GM21528 (cell line): ENCODE results near the gene PNRC2.
A peak's percentile ranks its signal among the peaks of the same experiment; 100 is the strongest.

Experiments
- ATAC-seq: cut with Tn5 transposase; IDR thresholded peaks from one replicate; pipeline ENCODE4 v1.9.1; 2021; ENCODE audit warnings: mild to moderate bottlenecking, moderate library complexity; ENCODE audit not compliant: unreplicated experiment, low FRiP score

PNRC2 gene

GRCh38 chr1:23959461-23960290 is at the start of gene PNRC2:
TSS of gene PNRC2 (plus strand) at chr1:23959828. CDS start at chr1:23961458, 1,630 bp downstream.
- ATAC-seq = peak; percentile 72

DNA sequence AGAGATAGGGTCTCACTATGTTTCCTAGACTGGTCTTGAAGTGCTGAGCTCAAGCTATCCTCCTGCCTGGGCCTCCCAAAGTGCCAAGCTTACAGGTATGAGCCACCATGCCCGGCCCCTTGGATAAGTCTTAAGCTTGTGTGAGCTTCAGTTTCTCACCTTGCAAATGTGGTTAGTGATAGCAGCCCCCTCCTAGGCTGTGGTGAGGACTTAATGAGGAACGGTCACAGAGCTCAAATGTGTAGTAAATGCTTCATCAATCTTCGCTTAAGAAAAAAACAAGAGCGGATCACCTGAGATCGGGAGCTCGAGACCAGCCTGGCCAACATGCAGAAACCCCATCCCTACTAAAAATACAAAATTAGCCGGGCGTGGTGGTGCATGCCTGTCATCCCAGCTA is 49.5 kb upstream of the PNRC2 start:
- no peak for ATAC-seq

DNA sequence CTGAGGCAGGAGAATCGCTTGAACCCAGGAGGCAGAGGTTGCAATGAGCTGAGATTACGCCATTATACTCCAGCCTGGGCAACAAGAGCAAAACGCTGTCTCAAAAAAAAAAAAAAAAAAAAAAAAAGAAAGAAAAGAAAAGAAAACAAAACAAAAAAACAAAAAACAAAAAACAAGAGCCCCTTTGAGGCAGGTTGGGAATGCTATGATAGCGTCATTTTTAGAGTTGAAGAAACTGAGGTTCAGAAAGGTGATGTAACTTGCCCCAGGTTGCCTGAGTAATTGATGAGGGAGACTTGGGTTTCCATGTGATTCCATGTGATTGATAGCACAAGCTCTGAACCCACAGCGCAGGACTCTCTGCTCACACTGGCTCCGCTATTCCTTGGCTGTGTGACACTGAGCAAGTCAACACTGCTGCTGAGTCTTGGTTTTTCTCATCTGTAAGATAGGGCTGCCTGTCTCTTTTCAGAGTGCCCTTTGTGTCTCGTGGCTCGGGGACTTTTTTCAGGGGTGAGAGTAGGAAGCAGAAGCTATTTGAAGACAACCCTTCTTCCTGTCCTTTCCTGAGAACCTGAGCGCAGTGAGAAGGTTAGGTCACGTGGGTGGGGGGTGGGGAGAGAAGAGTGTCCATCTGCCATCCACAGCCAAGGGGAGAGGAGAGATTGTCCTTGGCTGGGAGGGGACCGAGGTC is 48.9 kb upstream of the PNRC2 start:
- no peak for ATAC-seq

DNA sequence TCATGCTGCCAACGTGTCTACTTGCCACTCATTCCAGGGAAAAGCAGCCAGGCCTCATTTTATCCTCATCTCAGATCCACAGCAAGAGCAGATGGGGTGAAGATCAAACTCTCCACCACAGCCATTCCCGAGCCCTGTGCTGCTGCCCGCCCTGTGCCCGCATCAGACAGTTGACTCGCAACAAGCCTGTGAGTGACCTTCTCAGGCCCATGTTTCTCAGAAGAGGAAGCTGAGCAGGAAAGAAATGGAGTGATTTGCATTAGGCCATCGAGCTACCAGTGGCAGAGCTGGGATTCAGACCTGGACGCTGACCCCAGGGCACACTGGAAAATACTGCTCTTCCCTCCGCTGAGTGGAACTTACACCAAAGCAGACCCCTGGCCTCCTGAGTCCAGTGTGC is 47.7 kb upstream of the PNRC2 start:
- ATAC-seq = no peak

GRCh38 chr1:23913212-23913880 is 46.3 kb upstream of the PNRC2 start, which contains the start of gene CNR2:
TSS of gene CNR2 (minus strand) at chr1:23913362. CDS start at chr1:23875617, 37,745 bp downstream.
- ATAC-seq = no peak

- ATAC-seq = no peak
Observed at GRCh38 chr1:23914921-23915320, 44.7 kb upstream of the PNRC2 start.

DNA sequence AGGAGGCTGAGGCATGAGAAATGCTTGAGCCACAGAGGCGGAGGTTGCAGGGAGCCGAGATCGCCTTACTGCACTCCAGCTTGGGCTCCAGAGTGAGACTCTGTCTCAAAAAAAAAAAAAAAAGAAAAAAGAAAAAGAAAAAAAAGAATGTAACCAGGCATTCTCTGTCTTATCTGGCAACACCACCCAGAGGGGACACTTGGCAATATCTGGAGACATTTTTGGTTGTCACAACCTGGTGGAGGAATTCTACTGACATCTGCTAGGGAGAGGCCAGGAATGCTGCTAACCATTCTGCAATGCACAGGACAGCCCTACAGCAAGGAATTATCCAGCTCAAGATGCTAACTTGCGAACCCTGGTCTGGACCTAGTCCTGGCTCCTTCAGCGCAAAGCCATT is 44.2 kb upstream of the PNRC2 start:
- ATAC-seq = no peak

GRCh38 chr1:23916209-23917131 is 43.2 kb upstream of the PNRC2 start:
- ATAC-seq = no peak

DNA sequence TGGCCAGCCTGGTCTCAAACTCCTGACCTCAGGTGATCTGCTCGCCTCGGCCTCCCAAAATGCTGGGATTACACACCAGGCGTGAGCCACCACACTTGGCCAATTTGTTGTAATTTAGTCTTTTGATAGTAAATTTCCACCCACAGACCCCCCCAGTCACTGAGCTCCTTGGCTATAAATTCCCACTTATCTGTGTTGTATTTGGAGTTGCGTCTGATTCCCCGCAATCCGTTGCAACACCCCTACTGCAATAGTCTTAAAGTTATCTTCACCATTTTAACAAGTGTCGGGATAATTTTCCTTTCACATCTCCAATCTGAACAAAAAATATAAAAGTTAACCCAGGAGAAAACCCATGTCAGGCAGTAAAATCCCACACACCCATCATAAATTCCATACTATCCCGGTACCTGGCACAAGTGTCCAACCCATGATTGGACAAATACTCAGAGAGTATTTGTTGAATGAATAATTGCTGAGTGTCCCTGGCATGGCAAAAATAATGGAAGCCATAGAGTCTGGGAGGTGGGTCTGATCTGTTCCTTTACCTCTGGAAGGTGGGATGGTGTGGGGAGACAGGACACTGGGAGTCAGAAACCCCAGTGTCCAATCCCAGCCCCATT is 37.2 kb upstream of the PNRC2 start:
- no peak for ATAC-seq

DNA sequence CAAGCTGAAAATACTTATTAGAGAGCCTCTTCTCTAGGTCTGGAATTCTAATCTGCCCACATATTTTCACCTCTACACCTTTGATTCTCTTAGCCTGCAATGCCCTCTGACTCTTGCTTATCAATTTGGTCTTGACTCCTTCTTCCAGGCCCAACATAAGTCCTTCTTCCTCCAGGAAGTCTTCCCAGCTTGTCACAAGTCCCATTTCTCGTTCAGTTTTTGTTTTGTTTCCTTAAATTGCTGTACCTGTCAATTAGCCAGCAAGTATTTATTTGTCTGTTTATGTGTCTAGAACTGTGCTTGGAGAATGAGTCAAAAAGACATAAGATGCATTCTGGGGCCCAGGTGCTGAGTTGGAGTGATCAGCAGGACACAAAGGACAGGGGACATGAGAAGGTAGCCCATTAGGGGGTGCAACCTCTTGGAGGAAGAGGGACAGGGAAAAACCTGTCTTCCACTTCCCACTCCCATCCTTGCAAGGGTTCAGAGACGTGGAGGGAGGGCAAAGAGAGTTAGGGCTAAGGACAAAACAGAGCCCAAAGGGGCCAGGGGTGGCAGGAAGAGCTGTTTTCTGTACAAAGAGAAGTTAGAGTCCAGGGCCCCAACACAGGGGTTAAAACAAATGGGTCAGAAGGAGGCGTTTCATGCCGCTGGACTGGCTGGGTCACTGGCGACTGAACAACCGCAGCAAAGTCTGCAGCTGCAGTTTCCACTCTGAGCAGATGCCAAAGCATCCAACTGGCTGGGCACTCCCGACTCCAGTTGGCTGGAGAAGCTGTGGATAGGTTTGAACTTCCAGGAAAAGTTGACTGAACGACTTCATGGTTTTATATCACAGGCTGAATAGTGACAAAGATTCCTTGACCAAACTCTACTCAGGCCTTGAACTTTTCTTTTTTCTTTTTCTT is 35.8 kb upstream of the PNRC2 start:
- ATAC-seq = no peak

GRCh38 chr1:23924601-23925000 is 35.0 kb upstream of the PNRC2 start:
- no peak for ATAC-seq

GRCh38 chr1:23925279-23925678 is 34.3 kb upstream of the PNRC2 start:
- no peak for ATAC-seq

GRCh38 chr1:23927097-23927496 is 32.5 kb upstream of the PNRC2 start:
- no peak for ATAC-seq

GRCh38 chr1:23928789-23929188 is 30.8 kb upstream of the PNRC2 start:
- no peak for ATAC-seq

DNA sequence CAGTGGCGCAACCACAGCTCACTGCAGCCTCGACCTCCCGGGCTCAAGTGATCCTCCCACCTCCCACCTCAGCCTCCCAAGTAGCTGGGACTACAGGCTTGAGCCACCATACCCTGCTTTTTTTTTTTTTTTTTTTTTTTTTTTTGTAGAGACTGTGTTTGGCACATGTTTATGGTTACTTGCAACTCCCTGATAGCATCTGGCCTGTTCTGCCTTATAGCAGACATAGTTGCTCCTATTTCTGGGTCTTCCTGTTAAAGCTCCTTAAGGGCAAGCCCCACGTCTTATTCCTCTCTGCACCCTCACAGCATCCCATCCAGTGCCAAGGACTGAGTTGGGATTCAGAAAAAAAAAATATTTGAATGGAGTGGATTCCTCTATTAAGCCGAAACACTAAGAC is 29.4 kb upstream of the PNRC2 start:
- no peak for ATAC-seq

DNA sequence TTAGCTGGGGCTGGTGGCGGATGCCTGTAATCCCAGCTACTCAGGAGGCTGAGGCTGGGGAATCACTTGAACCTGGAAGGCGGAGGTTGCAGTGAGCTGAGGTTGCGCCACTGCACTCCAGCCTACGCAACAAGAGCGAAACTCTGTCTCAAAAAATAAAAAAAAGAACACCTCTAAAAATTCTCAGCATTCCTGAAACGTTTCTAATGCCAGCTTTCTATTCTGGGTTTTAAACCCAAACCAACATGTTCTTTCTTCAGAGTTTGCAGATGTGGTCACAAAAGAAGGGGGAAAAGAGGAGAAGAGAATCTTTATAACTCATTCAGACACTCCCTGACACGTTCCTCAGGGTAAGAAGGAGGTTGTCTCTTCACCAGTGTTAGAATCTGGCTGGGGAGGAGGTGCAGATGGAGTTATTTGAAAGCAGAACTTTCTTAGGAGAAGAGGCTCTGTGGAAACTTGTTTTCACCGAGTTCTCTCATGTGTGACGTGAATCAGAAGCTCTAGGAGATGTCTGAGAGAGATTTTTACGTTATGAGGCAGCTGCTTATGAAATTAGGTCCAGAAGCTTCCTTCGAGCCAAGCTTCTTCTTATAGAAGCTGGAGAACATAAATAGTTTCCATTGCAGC is 28.7 kb upstream of the PNRC2 start:
- ATAC-seq = no peak

DNA sequence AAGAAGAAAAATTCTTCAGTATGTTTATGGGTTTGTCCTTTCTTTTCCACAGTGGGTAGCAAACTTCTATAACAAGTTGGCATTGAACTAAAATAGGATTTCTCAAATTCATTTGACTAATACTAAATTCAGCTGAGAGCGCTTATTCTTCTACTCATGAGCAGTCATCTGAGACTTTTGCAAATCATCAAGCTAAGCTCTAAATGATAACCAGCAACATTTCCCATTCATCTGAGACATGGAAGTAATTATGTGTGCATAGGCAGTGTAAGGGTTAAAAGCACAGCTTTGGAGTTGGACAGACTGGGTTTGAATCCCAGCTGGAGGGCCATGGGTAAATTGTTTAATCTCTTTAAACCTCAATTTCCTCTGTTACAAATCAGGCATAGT is 28.1 kb upstream of the PNRC2 start:
- ATAC-seq = no peak

- ATAC-seq = no peak
Observed at GRCh38 chr1:23936481-23937176, 23.0 kb upstream of the PNRC2 start.
